ENCODE results near the gene RBM45.
"Not testable (repeated sequence)": the region's sequence is repeated elsewhere in the genome, so short reads cannot be mapped to it uniquely, and the experiment has no call there.

RBM45 gene, protein sequence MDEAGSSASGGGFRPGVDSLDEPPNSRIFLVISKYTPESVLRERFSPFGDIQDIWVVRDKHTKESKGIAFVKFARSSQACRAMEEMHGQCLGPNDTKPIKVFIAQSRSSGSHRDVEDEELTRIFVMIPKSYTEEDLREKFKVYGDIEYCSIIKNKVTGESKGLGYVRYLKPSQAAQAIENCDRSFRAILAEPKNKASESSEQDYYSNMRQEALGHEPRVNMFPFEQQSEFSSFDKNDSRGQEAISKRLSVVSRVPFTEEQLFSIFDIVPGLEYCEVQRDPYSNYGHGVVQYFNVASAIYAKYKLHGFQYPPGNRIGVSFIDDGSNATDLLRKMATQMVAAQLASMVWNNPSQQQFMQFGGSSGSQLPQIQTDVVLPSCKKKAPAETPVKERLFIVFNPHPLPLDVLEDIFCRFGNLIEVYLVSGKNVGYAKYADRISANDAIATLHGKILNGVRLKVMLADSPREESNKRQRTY

DNA sequence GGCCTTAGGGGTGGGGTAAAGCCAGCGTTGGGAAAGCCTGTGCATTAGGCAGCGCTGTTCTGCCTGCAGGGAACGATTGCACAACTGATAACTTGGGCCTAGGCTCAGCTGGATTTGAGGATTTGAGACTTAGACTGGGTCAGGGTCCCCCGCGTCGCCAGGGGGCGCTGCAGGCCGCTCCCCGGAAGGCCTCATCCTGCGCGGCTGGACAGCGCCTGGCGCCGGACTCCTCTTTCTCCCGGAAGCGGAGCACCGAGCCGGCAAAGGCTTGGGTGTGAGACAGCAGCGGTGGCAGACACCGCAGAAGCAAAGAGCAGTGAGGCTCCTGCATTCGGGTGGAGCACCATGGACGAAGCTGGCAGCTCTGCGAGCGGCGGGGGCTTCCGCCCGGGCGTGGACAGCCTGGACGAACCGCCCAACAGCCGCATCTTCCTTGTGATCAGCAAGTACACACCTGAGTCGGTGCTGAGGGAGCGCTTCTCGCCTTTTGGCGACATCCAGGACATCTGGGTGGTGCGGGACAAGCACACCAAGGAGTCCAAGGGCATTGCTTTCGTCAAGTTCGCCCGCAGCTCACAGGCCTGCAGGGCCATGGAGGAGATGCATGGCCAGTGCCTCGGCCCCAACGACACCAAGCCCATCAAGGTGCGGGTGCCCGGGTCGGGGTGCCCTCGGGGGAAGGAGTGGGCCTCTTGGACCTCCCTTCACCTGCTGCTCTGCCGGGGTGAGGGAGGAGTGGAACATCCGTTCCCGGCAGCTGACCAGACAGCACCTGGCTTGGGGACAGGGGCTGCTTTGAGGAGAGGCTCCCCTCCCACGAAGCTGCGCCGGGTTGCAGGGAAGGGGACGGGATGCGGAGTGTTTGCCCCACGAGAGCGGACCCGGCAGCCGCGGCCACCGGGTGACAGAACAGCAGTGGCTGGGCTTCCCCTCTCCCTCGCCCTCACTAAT, at the start of gene RBM45:
TSS of gene RBM45 (plus strand) at position 236 of the 951 bp plus-strand sequence. CDS start at position 346, 110 bp downstream.
- peak; percentile 84 for DNase-seq

DNA sequence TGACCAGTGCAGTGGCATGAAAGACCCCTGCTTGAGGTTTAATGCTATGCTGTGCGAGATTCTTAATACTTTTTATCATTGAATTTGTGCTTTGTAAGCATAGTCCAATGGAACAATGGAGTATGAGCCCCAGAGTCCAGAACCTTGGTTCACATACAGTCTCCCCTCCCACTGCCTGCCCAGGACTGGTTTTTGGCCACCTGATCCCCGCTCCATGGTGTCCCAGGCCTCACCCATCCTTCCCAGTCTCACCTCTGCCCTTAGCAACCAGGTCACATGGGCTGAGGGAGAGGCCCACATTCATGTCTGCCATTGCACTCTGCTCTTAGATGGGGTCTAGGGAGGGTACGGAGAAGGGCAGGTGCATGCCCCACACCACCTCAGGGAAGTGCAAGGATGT, 45.9 kb upstream of the RBM45 start:
- no peak for DNase-seq

GRCh38 chr2:178066890-178067669, 45.2 kb upstream of the RBM45 start:
- DNase-seq, result no peak

DNA sequence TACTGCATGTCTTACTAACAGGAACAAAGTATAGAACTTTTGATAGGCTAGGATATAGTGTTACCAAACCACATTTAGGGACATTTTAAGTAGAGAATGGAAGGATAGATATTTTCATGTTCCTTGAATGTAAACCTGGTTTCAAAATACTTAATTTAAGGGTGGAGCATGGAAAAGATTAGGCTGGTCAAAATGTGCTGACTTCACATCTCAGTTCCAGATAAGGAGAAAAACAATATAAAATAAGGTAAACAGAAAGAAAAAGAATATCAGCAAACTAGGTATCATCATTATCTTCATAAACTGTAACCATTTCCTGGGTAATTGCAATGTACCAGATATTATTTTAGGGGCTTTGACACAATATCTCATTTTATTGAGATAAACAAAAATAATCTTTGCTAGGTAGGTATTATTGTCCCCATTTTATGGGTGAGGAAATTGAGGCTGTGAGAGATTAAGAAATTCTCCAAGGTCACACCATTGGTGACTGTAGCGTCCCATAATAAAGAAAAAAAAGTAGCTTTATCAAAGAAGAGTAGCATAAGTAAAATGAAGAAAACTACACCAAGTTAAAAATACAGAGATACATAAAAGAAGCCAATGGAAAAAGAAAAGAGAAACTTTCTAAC, 43.3 kb upstream of the RBM45 start:
- DNase-seq, result no peak

- DNase-seq, result no peak
Measured at GRCh38 chr2:178069551-178069950, 42.7 kb upstream of the RBM45 start.

- no peak for DNase-seq
Measured at GRCh38 chr2:178070824-178071223, 41.4 kb upstream of the RBM45 start.

- DNase-seq, result no peak
Measured at GRCh38 chr2:178072000-178072382, 40.2 kb upstream of the RBM45 start.

DNA sequence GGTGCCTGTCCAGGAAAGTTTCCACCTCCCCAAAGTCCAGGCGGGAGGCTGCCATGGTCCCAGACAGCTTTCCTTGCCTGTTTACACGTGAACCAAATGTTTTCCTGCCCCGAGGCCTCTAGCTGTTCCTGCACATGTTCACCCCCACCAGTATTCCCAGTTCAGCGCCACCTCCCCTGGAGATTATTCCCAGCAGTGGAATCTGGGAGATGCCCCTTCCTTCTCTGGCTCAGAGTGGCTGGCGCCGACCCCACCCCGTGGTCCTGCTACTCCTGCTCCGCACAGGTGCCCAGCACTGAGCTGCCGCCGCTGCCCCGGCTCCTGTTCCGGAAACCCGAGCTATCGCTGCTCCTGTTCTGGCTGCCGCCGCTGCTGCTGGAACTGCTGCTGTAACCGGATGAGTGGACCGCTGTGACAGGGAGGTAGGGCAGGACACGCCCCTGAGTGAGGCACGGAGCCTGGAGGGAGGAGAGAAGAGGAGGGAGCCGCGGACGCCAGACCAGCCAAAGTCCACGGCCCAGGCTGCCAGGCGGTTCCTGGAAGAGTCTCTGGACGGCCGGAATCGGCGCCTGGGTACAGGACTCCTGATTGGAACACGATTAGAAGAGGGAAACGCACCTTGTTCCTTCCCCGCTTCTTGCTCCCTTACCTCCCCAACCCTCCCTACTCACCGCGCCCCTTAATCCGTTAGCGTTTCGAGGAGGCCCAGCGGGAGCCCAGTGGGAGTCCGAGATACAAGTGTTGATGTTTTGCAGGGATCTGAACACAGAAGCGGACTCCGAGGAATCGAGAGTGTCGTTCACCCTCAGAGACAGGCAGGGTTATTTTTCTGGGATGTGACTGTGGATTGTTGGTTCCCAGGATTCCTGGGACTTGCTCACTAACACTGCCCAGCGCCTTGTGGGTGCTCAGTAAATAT, 39.6 kb upstream of the RBM45 start, which contains the start of gene PDE11A:
TSS of gene PDE11A (minus strand) at position 395 of the 919 bp plus-strand sequence. CDS start at position 55, 340 bp downstream.
- DNase-seq, result no peak

DNA sequence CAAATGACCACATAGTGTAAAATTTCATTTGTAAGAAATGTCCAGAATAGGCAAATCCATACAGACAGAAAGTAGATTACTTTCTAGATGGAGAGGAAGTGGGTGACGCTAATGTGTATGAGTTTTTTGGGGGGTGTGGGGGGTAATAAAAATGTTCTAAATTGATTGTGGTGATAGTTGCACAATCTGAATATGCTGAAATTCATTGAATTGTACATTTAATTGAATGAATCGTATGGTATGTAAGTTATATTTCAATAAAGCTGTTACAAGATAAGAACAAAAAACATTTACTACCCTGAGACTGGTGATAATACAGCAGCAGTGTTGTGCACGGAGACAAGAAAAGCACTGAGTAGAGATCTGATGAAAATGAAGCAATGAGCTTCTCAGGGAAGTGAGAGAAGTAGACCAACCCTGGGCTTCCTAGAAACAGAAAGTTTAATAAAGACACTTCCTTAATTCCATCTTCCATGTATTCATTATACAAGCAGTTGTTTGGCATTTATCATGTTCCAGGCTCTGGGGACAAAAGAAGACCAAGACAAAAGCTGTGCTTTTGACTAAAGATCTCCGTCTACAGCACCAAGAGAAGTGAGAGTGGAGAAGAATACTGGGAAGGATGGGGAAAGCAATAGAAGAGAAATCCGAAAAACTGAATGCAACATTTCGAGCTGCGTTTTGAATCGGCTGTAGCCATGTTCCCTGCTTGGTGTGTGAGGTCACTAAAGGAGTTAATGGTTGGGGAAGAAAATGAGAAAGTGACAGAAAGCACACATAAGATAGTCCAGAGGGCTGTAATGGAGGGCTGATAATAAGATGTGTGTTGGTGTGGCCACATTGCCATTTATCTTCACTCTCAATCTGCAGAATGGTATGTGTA, 37.9 kb upstream of the RBM45 start:
- DNase-seq, result no peak

DNA sequence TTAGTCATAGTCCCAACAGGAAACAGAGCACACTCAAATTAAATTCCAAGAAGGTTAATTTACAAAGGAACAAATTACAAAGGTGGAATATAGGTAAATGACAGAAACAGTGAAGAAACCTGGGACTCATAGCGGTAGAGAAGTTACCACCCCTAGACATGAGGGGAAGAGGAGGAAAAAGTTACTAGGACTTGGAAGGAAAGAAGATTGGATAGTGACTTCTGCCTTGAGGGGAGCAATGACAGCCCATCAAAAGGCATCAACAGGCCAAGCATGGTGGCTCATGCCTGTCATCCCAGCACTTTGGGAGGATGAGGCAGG, 37.3 kb upstream of the RBM45 start:
- DNase-seq, result no peak

- no peak for DNase-seq
Measured at GRCh38 chr2:178076130-178076529, 36.1 kb upstream of the RBM45 start.

DNA sequence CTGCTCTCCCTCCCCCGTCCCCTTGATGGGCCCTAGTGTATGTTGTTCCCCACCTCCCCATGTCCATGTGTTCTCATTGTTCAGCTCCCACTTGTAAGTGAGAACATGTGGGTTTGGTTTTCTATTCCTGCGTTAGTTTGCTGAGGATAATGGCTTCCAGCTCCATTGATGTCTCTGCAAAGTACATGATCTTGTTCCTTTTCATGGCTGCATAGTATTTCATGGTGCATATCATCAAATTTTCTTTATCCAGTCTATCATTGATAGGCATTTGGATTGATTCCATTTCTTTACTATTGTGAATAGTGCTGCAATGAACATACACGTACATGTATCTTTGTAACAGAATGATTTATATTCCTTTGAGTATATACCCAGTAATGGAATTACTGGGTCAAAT, 33.0 kb upstream of the RBM45 start:
- not testable (repeated sequence) for DNase-seq

- DNase-seq, result no peak
Measured at GRCh38 chr2:178082408-178083045, 29.7 kb upstream of the RBM45 start.

DNA sequence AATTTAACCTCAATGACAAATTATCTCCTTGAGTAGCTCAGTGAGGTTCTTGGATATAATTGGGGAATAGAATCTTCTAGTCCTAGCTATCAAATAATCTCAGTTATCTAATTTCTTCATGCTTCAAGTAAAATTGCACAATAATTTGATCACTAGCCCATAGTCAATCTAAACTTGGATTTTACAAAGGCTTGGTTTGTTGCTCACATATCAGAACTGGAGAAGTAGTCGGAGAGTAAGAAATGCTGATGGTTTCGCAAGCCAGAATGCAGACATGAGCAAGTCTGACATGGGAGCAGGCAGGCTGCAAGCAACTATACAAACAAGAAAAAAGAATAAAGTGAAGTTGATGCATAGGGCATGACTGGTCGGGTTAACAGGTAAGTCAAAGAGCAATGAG, 28.0 kb upstream of the RBM45 start:
- DNase-seq, result no peak

GRCh38 chr2:178088774-178089270, 23.4 kb upstream of the RBM45 start:
- no peak for DNase-seq

- no peak for DNase-seq
Measured at GRCh38 chr2:178093471-178093870, 18.8 kb upstream of the RBM45 start.

DNA sequence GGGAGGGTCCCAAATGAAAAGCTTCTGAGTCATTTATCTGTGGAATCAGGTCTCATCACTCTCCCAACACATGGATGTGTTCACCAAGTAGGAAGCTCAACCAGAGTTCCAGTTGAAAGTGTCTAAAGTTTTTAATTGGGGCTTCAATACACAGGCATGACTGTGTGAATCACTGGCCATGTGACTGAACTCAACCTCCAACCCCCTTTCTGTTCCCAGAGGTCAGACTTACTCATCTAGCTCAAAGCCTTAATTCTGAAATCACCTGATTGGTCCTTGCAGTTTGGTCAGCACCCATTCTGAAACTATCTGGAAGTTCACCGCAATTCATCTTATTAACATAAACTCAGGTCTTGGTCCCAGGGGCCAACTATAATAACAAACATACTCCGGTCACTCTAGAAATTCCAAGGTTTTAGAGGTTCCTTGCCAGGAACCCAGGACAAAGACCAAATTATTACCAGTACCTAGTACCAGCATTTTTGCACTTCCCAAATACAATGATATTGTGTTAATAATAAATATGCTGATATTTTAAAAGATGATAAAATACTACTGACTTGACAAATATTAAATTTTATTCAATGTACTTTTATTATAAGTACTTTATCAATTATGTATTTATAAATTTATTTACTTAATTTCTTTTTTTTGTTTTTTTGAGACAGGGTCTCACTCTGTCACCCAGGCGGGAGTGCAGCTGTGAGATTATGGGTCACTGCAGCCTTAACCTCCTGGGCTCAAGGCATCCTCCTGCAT, 10.7 kb upstream of the RBM45 start:
- DNase-seq, result no peak

DNA sequence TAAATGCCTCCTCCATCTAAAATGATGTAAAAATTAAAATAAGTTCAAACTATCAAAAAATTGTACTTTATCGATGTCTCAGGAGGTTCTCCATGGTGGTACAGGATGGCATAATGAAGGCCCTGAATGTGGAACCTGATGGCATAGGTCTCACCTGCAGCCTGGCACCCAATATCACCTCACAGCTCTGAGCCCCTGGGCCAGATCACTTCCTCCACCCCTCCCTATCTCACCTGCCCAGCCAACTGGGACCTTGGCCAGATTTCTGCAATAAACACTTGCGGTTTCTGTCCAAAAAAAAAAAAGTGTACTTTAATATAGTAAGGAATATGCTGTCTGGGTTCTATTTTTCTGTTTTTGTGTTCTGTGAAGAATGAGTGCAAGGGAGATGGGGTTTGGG, 6.7 kb upstream of the RBM45 start:
- DNase-seq, result no peak

DNA sequence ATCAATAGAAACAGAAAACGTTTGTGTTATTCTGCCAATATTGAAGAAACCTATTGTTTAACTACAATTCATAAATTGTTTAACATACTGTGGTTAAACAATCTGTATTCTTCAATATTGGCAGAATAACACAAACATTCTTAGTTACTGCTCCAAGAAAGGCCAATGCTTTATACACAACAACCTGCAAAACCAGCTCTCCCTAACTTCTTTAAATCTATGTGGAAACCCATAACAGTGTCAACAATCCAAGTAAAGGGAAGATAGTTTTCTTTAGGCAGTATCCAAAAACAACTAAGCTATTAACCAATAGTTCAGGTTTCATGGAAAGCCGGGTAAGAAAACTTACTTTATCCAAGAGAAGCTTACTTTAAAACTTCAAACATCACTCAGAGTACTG, 6.2 kb upstream of the RBM45 start:
- DNase-seq, result no peak
